ENCODE results near the gene INHBE. TPM values are rescaled to one million over a fixed set of nuclear protein-coding genes. Genes with fewer than 3 reads are reported as not detected.
A peak's percentile ranks its signal among the peaks of the same experiment; 100 is the strongest.

The INHBE gene
- total RNA-seq, 1 experiment from 2014 or later = 5.0 TPM

- DNase-seq (ENCODE audit: low spot score) = no peak
- ChIA-PET CTCF (interaction anchor here (0.6 to 5.0 kb wide), 22 partner anchors 9 to 387 kb away, joined by 3 to 88 read pairs (median 4); partner anchors contain the start of genes ARHGEF25, GLI1, INHBE and LRP1), POLR2A (interaction anchor here (0.5 to 1.7 kb wide), 5 partner anchors 14 to 722 kb away, joined by 3 to 6 read pairs (median 3); no protein-coding TSS in a partner anchor)
- ATAC-seq = no peak; the same call in 1 of the 2 replicates
- TF ChIP-seq ERG (CRISPR knock-in tag; IDR thresholded peaks at IDR 0.05) = no peak
- no peak for TF ChIP-seq ESRRA (CRISPR knock-in tag; IDR thresholded peaks at IDR 0.05; ENCODE audit: borderline replicate concordance)
- no peak for TF ChIP-seq OVOL2 (CRISPR knock-in tag; IDR thresholded peaks at IDR 0.05; ENCODE audit: borderline replicate concordance)
- TF ChIP-seq ZMAT4 (CRISPR knock-in tag; IDR thresholded peaks at IDR 0.05) = no peak
- no peak for TF ChIP-seq ZSCAN18 (CRISPR knock-in tag; IDR thresholded peaks at IDR 0.05)
- no peak for TF ChIP-seq IRF1 (CRISPR knock-in tag; IDR thresholded peaks at IDR 0.05)
- peaks cover 31% of the 10 kb centered on the region for H3K4me1 Mint-ChIP-seq
- peak overlapping the region; percentile 77 for H3K4me3 Mint-ChIP-seq
- no peaks in the 10 kb centered on the region for H3K9me3 Mint-ChIP-seq
- H3K27me3 Mint-ChIP-seq (ENCODE audit: low read depth) = peaks cover 89% of the 10 kb centered on the region
- H3K27ac Mint-ChIP-seq = no peak overlapping the region
- no peaks in the 10 kb centered on the region for H3K36me3 Mint-ChIP-seq
These were observed 19.8 kb downstream of the INHBE start for GRCh38 chr12:57474862-57475261.

GRCh38 chr12:57475271-57476161 is 20.4 kb downstream of the INHBE start:
- Mint-ChIP-seq H3K4me3 (peak overlapping the region; percentile 77), H3K4me1 (peaks cover 31% of the 10 kb centered on the region), H3K9me3 (no peaks in the 10 kb centered on the region), H3K36me3 (no peaks in the 10 kb centered on the region), H3K27ac (no peak overlapping the region), H3K27me3 (ENCODE audit: low read depth) (peaks cover 95% of the 10 kb centered on the region)
- peak; percentile 52 for DNase-seq (ENCODE audit: low spot score)
- ChIA-PET CTCF (interaction anchor here (0.5 to 5.0 kb wide), 26 partner anchors 8 to 388 kb away, joined by 3 to 88 read pairs (median 5); partner anchors contain the start of genes ARHGEF25, GLI1, INHBE and LRP1), POLR2A (interaction anchor here (0.6 to 1.7 kb wide), 5 partner anchors 12 to 723 kb away, joined by 3 to 8 read pairs (median 4); no protein-coding TSS in a partner anchor)
- ATAC-seq = peak; percentile 34
- peak; percentile 73 for TF ChIP-seq ZNF263 (CRISPR knock-in tag; IDR thresholded peaks at IDR 0.05; ENCODE audit: low read depth)
- TF ChIP-seq MAX (CRISPR knock-in tag; IDR thresholded peaks at IDR 0.05) = peak; percentile 45; the same call in 1 of the 2 replicates
- no peak for TF ChIP-seq IRF1 (CRISPR knock-in tag; IDR thresholded peaks at IDR 0.05)
- no peak for TF ChIP-seq NFE2L1 (CRISPR knock-in tag; IDR thresholded peaks at IDR 0.05)
- TF ChIP-seq CBFB (CRISPR knock-in tag; IDR thresholded peaks at IDR 0.05; ENCODE audit: low read depth) = no peak; the same call in 1 of the 2 replicates
- TF ChIP-seq ZMAT4 (CRISPR knock-in tag; IDR thresholded peaks at IDR 0.05) = no peak
- TF ChIP-seq FOXK1 (CRISPR knock-in tag; IDR thresholded peaks at IDR 0.05) = no peak
- no peak for TF ChIP-seq ATF6 (CRISPR knock-in tag; IDR thresholded peaks at IDR 0.05)
- no peak for TF ChIP-seq TEAD4 (CRISPR knock-in tag; IDR thresholded peaks at IDR 0.05)
- TF ChIP-seq E2F5 (CRISPR knock-in tag; IDR thresholded peaks at IDR 0.05) = 0 out of 2 replicates have a peak, but pooled peaks have one; percentile 59
- 0 out of 2 replicates have a peak, but pooled peaks have one; percentile 28 for TF ChIP-seq KAT7 (CRISPR knock-in tag; IDR thresholded peaks at IDR 0.05; ENCODE audit: borderline replicate concordance)
- TF ChIP-seq ELF4 (CRISPR knock-in tag; IDR thresholded peaks at IDR 0.05; ENCODE audit: low read depth) = no peak
- no peak for TF ChIP-seq ZNF532 (CRISPR knock-in tag; IDR thresholded peaks at IDR 0.05; ENCODE audit: borderline replicate concordance)
